Neuronal stem cell (in vitro differentiated cells): ENCODE measurements around the gene COPS4.

Experiments used
- DNase-seq: peaks from one replicate; pipeline ENCODE4 v3.0.0-alpha.2; 2013; ENCODE audit warnings: low spot score
- H2AFZ ChIP-seq: one replicate; pipeline ENCODE4 v1.6.1; 2013; ENCODE audit warnings: mild to moderate bottlenecking, low read length, inconsistent platforms
- H2AK5ac ChIP-seq: 2 replicates; pipeline ENCODE4 v1.6.1; 2013; ENCODE audit warnings: low read depth, mild to moderate bottlenecking, inconsistent platforms, low read length, moderate library complexity, mixed read lengths
- H2BK120ac ChIP-seq: 2 replicates; pipeline ENCODE4 v1.6.1; 2013; ENCODE audit warnings: low read depth, mild to moderate bottlenecking, inconsistent platforms, low read length, moderate library complexity, mixed read lengths
- H2BK12ac ChIP-seq: one replicate; pipeline ENCODE4 v1.6.1; 2013; ENCODE audit warnings: low read length, inconsistent platforms
- H2BK15ac ChIP-seq: 2 replicates; pipeline ENCODE4 v1.6.1; 2013; ENCODE audit warnings: mild to moderate bottlenecking, low read length, inconsistent platforms, mixed read lengths
- H2BK5ac ChIP-seq: one replicate; pipeline ENCODE4 v1.6.1; 2013; ENCODE audit warnings: inconsistent platforms, mild to moderate bottlenecking, low read length, moderate library complexity
- H3K14ac ChIP-seq: one replicate; pipeline ENCODE4 v1.6.1; 2013; ENCODE audit warnings: low read length, inconsistent platforms
- H3K18ac ChIP-seq: 2 replicates; pipeline ENCODE4 v1.6.1; 2013; ENCODE audit warnings: low read length, inconsistent platforms
- H3K23ac ChIP-seq: 2 replicates; pipeline ENCODE4 v1.6.1; 2013; ENCODE audit warnings: low read depth, mild to moderate bottlenecking, mixed read lengths, low read length, inconsistent platforms; ENCODE audit not compliant: poor library complexity
- H3K27ac ChIP-seq: replicated peaks from 3 replicates; pipeline ENCODE4 v1.5.1; 2013; ENCODE audit warnings: low read length, inconsistent platforms
- H3K27me3 ChIP-seq, 3 experiments: 2 replicates each; pipeline ENCODE4 v1.6.1; 2013; ENCODE audit warnings: low read length in 3 of 3, mild to moderate bottlenecking in 2 of 3, inconsistent platforms in 1 of 3, low read depth in 1 of 3, mixed read lengths in 1 of 3, moderate library complexity in 1 of 3; ENCODE audit not compliant: control insufficient read depth in 3 of 3, insufficient read depth in 3 of 3
- H3K36me3 ChIP-seq, 2 donors: replicated peaks in 1 of 2; 2 replicates each; pipeline ENCODE4 v1.6.1; 2013; ENCODE audit warnings: low read length in 2 of 2; ENCODE audit not compliant: control insufficient read depth in 2 of 2, insufficient read depth in 2 of 2
- H3K4ac ChIP-seq: 2 replicates; pipeline ENCODE4 v1.6.1; 2013; ENCODE audit warnings: inconsistent platforms, mild to moderate bottlenecking, low read length, moderate library complexity
- H3K4me1 ChIP-seq, 2 donors: 1 replicate in 1 of 2; 2 replicates in 1 of 2; pipeline ENCODE4 v1.6.1; 2013; ENCODE audit warnings: low read length in 2 of 2, low read depth in 1 of 2; ENCODE audit not compliant: control insufficient read depth in 2 of 2, insufficient read depth in 1 of 2
- H3K4me2 ChIP-seq: one replicate; pipeline ENCODE4 v1.6.1; 2013; ENCODE audit warnings: mild to moderate bottlenecking, low read length, inconsistent platforms; ENCODE audit not compliant: insufficient read depth, poor library complexity, severe bottlenecking
- H3K4me3 ChIP-seq, 2 donors: 2 replicates each; pipeline ENCODE4 v1.5.1; 2013; ENCODE audit warnings: low read length in 2 of 2, mild to moderate bottlenecking in 2 of 2, inconsistent platforms in 1 of 2, moderate library complexity in 1 of 2
- H3K79me1 ChIP-seq: one replicate; pipeline ENCODE4 v1.6.1; 2013; ENCODE audit warnings: low read depth, mild to moderate bottlenecking, inconsistent platforms, low read length, moderate library complexity
- H3K9ac ChIP-seq: one replicate; pipeline ENCODE4 v1.6.1; 2013; ENCODE audit warnings: mild to moderate bottlenecking, low read depth, low read length, inconsistent platforms; ENCODE audit not compliant: poor library complexity
- H3K9me3 ChIP-seq, 2 donors: replicated peaks in 1 of 2; 2 replicates each; pipeline versions ENCODE3 to v1.6.1; 2013; ENCODE audit warnings: low read length in 2 of 2, mild to moderate bottlenecking in 2 of 2, inconsistent platforms in 1 of 2, low read depth in 1 of 2, mixed read lengths in 1 of 2, moderate library complexity in 1 of 2; ENCODE audit not compliant: control insufficient read depth in 2 of 2, insufficient read depth in 1 of 2
- H4K8ac ChIP-seq: one replicate; pipeline ENCODE4 v1.6.1; 2013; ENCODE audit warnings: low read depth, mild to moderate bottlenecking, inconsistent platforms, low read length, moderate library complexity
- H4K91ac ChIP-seq: one replicate; pipeline ENCODE4 v1.6.1; 2013; ENCODE audit warnings: low read length, low read depth, mild to moderate bottlenecking, inconsistent platforms; ENCODE audit not compliant: poor library complexity
- WGBS, 2 donors: extraction: QIAGEN DNeasy Blood & Tissue Kit; methylation state at CpG; one replicate each; pipeline ENCODE4 v1.1.7; 2013; ENCODE audit warnings: missing lambda C conversion rate in 2 of 2, mixed read lengths in 1 of 2; ENCODE audit not compliant: insufficient read length in 2 of 2, insufficient replicate concordance in 1 of 2; ENCODE audit errors: extremely low coverage in 2 of 2; 5-methylcytosine and 5-hydroxymethylcytosine counted together

COPS4 gene

GRCh38 chr4:83075311-83076095, 40.5 kb downstream of the COPS4 start:
- no peaks in the 10 kb centered on the region for H3K79me1 ChIP-seq
- H3K14ac ChIP-seq: no peak overlapping the region
- no peak overlapping the region for H2BK15ac ChIP-seq
- no peak overlapping the region for H3K4me2 ChIP-seq
- no peak for DNase-seq
- H3K4me1 ChIP-seq: no peaks in the 10 kb centered on the region
- H3K9ac ChIP-seq: no peak overlapping the region
- H3K23ac ChIP-seq: no peak overlapping the region
- H2BK12ac ChIP-seq: no peak overlapping the region
- no peak overlapping the region for H3K4me3 ChIP-seq
- no peak overlapping the region for H3K4ac ChIP-seq
- H4K91ac ChIP-seq: no peak overlapping the region
- WGBS, 2 donors: no CpG with 5 or more reads among the region's 4 CpGs
- peaks cover 5 to 42% of the 10 kb centered on the region in 2 donors for H3K36me3 ChIP-seq
- H2AK5ac ChIP-seq: no peak overlapping the region
- H3K18ac ChIP-seq: no peak overlapping the region
- H2BK5ac ChIP-seq: no peak overlapping the region
- H3K27me3 ChIP-seq: no peaks in the 10 kb centered on the region
- H4K8ac ChIP-seq: no peak overlapping the region
- no peak overlapping the region for H2AFZ ChIP-seq
- no peak overlapping the region for H3K27ac ChIP-seq
- H3K9me3 ChIP-seq: no peaks in the 10 kb centered on the region
- H2BK120ac ChIP-seq: no peak overlapping the region

GRCh38 chr4:83080561-83080960, 45.6 kb downstream of the COPS4 start:
- no peak for DNase-seq
- H3K14ac ChIP-seq: no peak overlapping the region

GRCh38 chr4:83082777-83083176, 47.8 kb downstream of the COPS4 start:
- WGBS, 2 donors: no CpG with 5 or more reads among the region's 4 CpGs

More at GRCh38 chr4:83080561-83080960, 45.6 kb downstream of the COPS4 start:
- Histone ChIP-seq H3K23ac (no peak overlapping the region), H3K18ac (no peak overlapping the region), H3K4me3 (no peak overlapping the region), H3K4me2 (no peak overlapping the region), H4K91ac (no peak overlapping the region), H2BK5ac (no peak overlapping the region), H3K27me3 (no peaks in the 10 kb centered on the region), H2BK120ac (no peak overlapping the region), H3K4me1 (no peaks in the 10 kb centered on the region), H3K9me3 (no peaks in the 10 kb centered on the region), H3K36me3 (peaks cover 5 to 14% of the 10 kb centered on the region in 2 donors), H3K79me1 (no peaks in the 10 kb centered on the region), H3K4ac (no peak overlapping the region), H2BK15ac (no peak overlapping the region), H3K27ac (no peak overlapping the region), H4K8ac (no peak overlapping the region), H2AK5ac (no peak overlapping the region), H2BK12ac (no peak overlapping the region), H3K9ac (no peak overlapping the region), H2AFZ (no peak overlapping the region)
- WGBS, 2 donors: no CpG with 5 or more reads among the region's 6 CpGs

GRCh38 chr4:83083925-83084475, 49.0 kb downstream of the COPS4 start:
- H3K4me1 ChIP-seq: no peaks in the 10 kb centered on the region
- no peak overlapping the region for H3K18ac ChIP-seq
- H3K23ac ChIP-seq: no peak overlapping the region
- no peak overlapping the region for H4K91ac ChIP-seq
- H4K8ac ChIP-seq: no peak overlapping the region
- H2AK5ac ChIP-seq: no peak overlapping the region
- no peak overlapping the region for H3K9ac ChIP-seq
- no peaks in the 10 kb centered on the region for H3K9me3 ChIP-seq
- H3K27me3 ChIP-seq: no peaks in the 10 kb centered on the region
- no peak overlapping the region for H2BK5ac ChIP-seq
- no peak overlapping the region for H2BK15ac ChIP-seq
- no peak overlapping the region for H2BK12ac ChIP-seq
- no peaks in the 10 kb centered on the region for H3K79me1 ChIP-seq
- H2BK120ac ChIP-seq: no peak overlapping the region
- no peak for DNase-seq
- no peak overlapping the region for H3K27ac ChIP-seq
- no peak overlapping the region for H3K14ac ChIP-seq
- H3K36me3 ChIP-seq: no peaks in the 10 kb centered on the region
- no peak overlapping the region for H3K4ac ChIP-seq
- peak overlapping the region; percentile 68 for H2AFZ ChIP-seq
- no peak overlapping the region for H3K4me2 ChIP-seq
- H3K4me3 ChIP-seq: no peak overlapping the region
- no CpG with 5 or more reads among the region's 11 CpGs for WGBS, 2 donors

More at GRCh38 chr4:83082777-83083176, 47.8 kb downstream of the COPS4 start:
- Histone ChIP-seq H3K4ac (no peak overlapping the region), H2BK5ac (no peak overlapping the region), H3K23ac (no peak overlapping the region), H3K79me1 (no peaks in the 10 kb centered on the region), H3K14ac (peak overlapping the region; percentile 21), H3K36me3 (no peaks in the 10 kb centered on the region), H2BK12ac (no peak overlapping the region), H2BK120ac (no peak overlapping the region), H4K91ac (peak overlapping the region; percentile 1), H3K4me3 (no peak overlapping the region), H3K27me3 (no peaks in the 10 kb centered on the region), H3K4me1 (no peaks in the 10 kb centered on the region), H3K18ac (no peak overlapping the region), H3K9ac (no peak overlapping the region), H3K9me3 (no peaks in the 10 kb centered on the region), H2BK15ac (no peak overlapping the region), H3K27ac (no peak overlapping the region), H4K8ac (no peak overlapping the region), H3K4me2 (no peak overlapping the region), H2AFZ (no peak overlapping the region), H2AK5ac (no peak overlapping the region)
- no peak for DNase-seq
